DOHH2 (cell line): ENCODE measurements around the gene LRRC32.

Experiments
- EZH2phosphoT487 ChIP-seq: fragments of 200-600 bp; sonication (generic); IDR thresholded peaks from 2 replicates; pipeline ENCODE4 v1.6.1; 2017; ENCODE audit warnings: borderline replicate concordance, mild to moderate bottlenecking, antibody characterized with exemption, low read length, moderate library complexity, mixed read lengths
- TF ChIP-seq, protein P1 (sequence below): fragments of 200-600 bp; sonication (generic); IDR thresholded peaks from one replicate; pipeline ENCODE4 v1.5.1; 2014; ENCODE audit warnings: antibody characterized with exemption, mild to moderate bottlenecking, low read depth, low read length; ENCODE audit not compliant: poor library complexity, severe bottlenecking

DNA sequence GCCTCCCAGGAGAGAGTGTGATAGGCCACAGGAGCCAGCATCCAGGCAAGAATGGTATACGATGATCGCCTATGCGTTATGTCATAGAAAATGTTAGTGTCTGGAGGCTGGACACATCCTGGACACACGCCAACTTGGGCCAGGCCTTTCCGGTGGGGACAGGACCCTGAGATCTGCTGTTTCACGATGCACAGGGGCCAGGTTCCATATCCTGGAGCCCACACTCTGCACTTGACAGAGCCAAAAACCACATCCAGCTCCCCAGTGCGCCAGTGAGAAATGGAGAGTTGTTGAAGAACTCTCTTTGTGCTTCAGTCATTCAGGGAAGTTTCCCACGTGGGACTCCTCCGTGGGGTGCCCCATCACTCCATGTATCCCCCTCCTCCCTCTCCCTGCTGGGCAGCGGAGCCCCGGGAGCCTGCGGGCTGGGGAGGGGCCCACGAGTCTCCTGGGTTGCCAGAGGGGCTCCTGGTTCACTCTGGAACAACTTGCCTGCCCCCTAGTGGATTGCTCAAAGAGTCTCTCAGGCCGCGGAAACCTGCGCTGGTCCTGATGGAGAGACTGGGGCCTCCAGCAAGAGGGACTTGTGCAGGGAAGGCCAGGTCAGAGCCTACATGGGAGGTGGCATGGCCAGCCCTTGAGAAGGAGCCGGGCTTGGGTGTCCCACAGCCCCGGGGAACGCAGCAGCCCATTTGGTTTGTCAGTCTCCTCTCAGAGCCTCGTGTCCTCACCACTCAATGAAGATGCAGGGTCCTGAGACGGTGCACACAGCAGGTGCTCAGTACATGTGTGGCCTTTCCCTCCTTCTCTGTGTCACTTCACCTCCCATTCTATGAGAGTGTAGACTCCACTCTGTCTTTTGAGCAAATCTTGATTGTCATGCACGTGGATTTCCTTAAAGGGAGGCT lies 10.2 kb upstream of the LRRC32 start:
- TF ChIP-seq, protein P1, sequence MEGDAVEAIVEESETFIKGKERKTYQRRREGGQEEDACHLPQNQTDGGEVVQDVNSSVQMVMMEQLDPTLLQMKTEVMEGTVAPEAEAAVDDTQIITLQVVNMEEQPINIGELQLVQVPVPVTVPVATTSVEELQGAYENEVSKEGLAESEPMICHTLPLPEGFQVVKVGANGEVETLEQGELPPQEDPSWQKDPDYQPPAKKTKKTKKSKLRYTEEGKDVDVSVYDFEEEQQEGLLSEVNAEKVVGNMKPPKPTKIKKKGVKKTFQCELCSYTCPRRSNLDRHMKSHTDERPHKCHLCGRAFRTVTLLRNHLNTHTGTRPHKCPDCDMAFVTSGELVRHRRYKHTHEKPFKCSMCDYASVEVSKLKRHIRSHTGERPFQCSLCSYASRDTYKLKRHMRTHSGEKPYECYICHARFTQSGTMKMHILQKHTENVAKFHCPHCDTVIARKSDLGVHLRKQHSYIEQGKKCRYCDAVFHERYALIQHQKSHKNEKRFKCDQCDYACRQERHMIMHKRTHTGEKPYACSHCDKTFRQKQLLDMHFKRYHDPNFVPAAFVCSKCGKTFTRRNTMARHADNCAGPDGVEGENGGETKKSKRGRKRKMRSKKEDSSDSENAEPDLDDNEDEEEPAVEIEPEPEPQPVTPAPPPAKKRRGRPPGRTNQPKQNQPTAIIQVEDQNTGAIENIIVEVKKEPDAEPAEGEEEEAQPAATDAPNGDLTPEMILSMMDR: peak; percentile 93
- TF ChIP-seq EZH2phosphoT487: no peak
